ENCODE data around the gene IL1RAPL2. TPM values are rescaled to one million over a fixed set of nuclear protein-coding genes. Genes with fewer than 3 reads are reported as not detected.

Gene IL1RAPL2
- total and polyA plus RNA-seq, 2 donors (not counting 1 experiment from before 2014, with no cell fraction given), result not detected

DNA sequence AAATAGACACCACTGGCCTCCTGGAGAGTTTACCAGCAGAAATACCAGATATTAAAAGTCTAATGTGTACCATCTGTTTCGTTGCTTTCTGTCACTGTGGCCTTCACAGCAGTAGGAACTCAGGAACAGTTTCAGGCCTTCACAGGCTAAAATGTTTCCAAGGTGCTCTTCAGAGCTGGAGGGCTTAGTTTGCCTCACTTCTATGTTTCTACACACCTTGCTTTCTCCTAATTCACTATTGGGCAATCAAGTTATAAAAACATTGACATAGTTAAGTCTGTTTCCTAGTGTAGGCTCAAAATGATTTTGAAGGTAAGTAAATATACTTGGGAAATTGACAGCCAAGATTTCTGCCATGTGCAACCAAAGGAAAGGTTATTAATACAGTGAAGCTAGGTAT lies 395.9 kb downstream of the IL1RAPL2 start:
- CTCF ChIA-PET, result no interaction called here
- Mint-ChIP-seq H3K27ac (no peak overlapping the region), H3K27me3 (no peaks in the 10 kb centered on the region), H3K4me1 (no peaks in the 10 kb centered on the region), H3K9me3 (ENCODE audit: insufficient read depth) (no peaks in the 10 kb centered on the region), H3K4me3 (no peak overlapping the region)
- no peak overlapping the region for H3K9ac ChIP-seq (ENCODE audit: low read length)
- H3K4me1 ChIP-seq (ENCODE audit: control insufficient read depth in 2 of 2, insufficient read depth in 2 of 2, low read length in 2 of 2), result no peaks in the 10 kb centered on the region
- no peak overlapping the region for H2AFZ ChIP-seq (ENCODE audit: insufficient read depth, low read depth, low read length, poor library complexity, severe bottlenecking)
- H3K9me3 ChIP-seq (ENCODE audit: control extremely low read depth in 1 of 3, control insufficient read depth in 2 of 3, insufficient read depth in 1 of 3, low read length in 2 of 3), result no peaks in the 10 kb centered on the region
- POLR2A ChIA-PET, result no interaction called here
- no peak for TF ChIP-seq EZH2 (IDR thresholded peaks at IDR 0.05; ENCODE audit: borderline replicate concordance, insufficient read depth, low read depth, low read length, poor library complexity, severe bottlenecking)
- TF ChIP-seq, protein P1, sequence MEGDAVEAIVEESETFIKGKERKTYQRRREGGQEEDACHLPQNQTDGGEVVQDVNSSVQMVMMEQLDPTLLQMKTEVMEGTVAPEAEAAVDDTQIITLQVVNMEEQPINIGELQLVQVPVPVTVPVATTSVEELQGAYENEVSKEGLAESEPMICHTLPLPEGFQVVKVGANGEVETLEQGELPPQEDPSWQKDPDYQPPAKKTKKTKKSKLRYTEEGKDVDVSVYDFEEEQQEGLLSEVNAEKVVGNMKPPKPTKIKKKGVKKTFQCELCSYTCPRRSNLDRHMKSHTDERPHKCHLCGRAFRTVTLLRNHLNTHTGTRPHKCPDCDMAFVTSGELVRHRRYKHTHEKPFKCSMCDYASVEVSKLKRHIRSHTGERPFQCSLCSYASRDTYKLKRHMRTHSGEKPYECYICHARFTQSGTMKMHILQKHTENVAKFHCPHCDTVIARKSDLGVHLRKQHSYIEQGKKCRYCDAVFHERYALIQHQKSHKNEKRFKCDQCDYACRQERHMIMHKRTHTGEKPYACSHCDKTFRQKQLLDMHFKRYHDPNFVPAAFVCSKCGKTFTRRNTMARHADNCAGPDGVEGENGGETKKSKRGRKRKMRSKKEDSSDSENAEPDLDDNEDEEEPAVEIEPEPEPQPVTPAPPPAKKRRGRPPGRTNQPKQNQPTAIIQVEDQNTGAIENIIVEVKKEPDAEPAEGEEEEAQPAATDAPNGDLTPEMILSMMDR (IDR thresholded peaks at IDR 0.05), result no peak
- no peak for ATAC-seq (ENCODE audit: low read depth)
- H3K4me2 ChIP-seq (replicated peaks; ENCODE audit: low read depth, low read length, poor library complexity, severe bottlenecking), result no peak overlapping the region
- H4K20me1 ChIP-seq (ENCODE audit: control insufficient read depth, insufficient read depth, low read length, poor library complexity, severe bottlenecking), result no peaks in the 10 kb centered on the region
- no peak overlapping the region for H3K4me3 ChIP-seq (ENCODE audit: control extremely low read depth in 1 of 5, extremely low read depth in 1 of 5, insufficient read depth in 1 of 5, low read depth in 2 of 5, low read length in 4 of 5)
- intact Hi-C loops (cut with micrococcal nuclease), result no loop called here
- DNase-seq, result no peak
- H3K27ac ChIP-seq (ENCODE audit: low read length in 2 of 2), result no peak overlapping the region
- no peaks in the 10 kb centered on the region for H3K79me2 ChIP-seq (ENCODE audit: control insufficient read depth, insufficient read depth, low read length)
- H3K27me3 ChIP-seq (replicated peaks in 1 of 4; ENCODE audit: control extremely low read depth in 1 of 4, control insufficient read depth in 3 of 4, insufficient read depth in 4 of 4, low read length in 3 of 4), result no peaks in the 10 kb centered on the region
- WGBS (ENCODE audit: insufficient coverage), result 80% methylated on average over 1 of the region's 1 CpG
- no peaks in the 10 kb centered on the region for H3K36me3 ChIP-seq (replicated peaks in 1 of 2; ENCODE audit: control extremely low read depth in 1 of 2, control insufficient read depth in 1 of 2, extremely low read depth in 1 of 2, insufficient read depth in 2 of 2, low read length in 1 of 2)

DNA sequence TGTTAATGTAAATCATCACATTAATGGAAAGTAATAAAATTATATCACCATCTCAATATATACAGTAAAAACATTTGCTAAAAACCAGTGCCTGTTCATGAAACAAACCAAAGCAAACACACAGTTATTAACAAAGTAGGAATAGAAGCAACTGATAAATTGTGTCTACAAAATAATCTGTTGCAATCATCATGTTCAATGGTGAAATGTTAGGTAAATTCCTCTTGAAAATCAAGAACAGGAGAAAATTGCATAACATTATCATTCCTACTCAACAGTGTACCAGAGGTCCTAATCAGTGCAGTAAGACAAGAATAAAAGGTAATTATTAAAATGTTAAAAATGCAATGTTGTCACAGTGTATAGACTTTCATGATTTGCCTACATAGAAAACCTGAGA lies 402.2 kb downstream of the IL1RAPL2 start:
- H3K79me2 ChIP-seq (ENCODE audit: control insufficient read depth, insufficient read depth, low read length), result no peaks in the 10 kb centered on the region
- no peaks in the 10 kb centered on the region for H3K4me1 Mint-ChIP-seq
- no peaks in the 10 kb centered on the region for H3K9me3 ChIP-seq (ENCODE audit: control extremely low read depth in 1 of 3, control insufficient read depth in 2 of 3, insufficient read depth in 1 of 3, low read length in 2 of 3)
- H3K27ac ChIP-seq (ENCODE audit: low read length in 2 of 2), result no peak overlapping the region
- H3K4me1 ChIP-seq (ENCODE audit: control insufficient read depth in 2 of 2, insufficient read depth in 2 of 2, low read length in 2 of 2), result no peaks in the 10 kb centered on the region
- no peak for DNase-seq
- no peaks in the 10 kb centered on the region for H3K36me3 ChIP-seq (replicated peaks in 1 of 2; ENCODE audit: control extremely low read depth in 1 of 2, control insufficient read depth in 1 of 2, extremely low read depth in 1 of 2, insufficient read depth in 2 of 2, low read length in 1 of 2)
- no peak overlapping the region for H3K4me3 ChIP-seq (ENCODE audit: control extremely low read depth in 1 of 5, extremely low read depth in 1 of 5, insufficient read depth in 1 of 5, low read depth in 2 of 5, low read length in 4 of 5)
- no peak for TF ChIP-seq EZH2 (IDR thresholded peaks at IDR 0.05; ENCODE audit: borderline replicate concordance, insufficient read depth, low read depth, low read length, poor library complexity, severe bottlenecking)
- TF ChIP-seq, protein P1 (IDR thresholded peaks at IDR 0.05), result no peak
- H4K20me1 ChIP-seq (ENCODE audit: control insufficient read depth, insufficient read depth, low read length, poor library complexity, severe bottlenecking), result no peaks in the 10 kb centered on the region
- H3K9ac ChIP-seq (ENCODE audit: low read length), result no peak overlapping the region
- no peak overlapping the region for H3K4me3 Mint-ChIP-seq
- ChIA-PET CTCF (no interaction called here), POLR2A (no interaction called here)
- H3K4me2 ChIP-seq (replicated peaks; ENCODE audit: low read depth, low read length, poor library complexity, severe bottlenecking), result no peak overlapping the region
- H3K9me3 Mint-ChIP-seq (ENCODE audit: insufficient read depth), result no peaks in the 10 kb centered on the region
- H3K27me3 Mint-ChIP-seq, result no peaks in the 10 kb centered on the region
- ATAC-seq (ENCODE audit: low read depth), result no peak
- intact Hi-C loops (cut with micrococcal nuclease), result no loop called here
- H2AFZ ChIP-seq (ENCODE audit: insufficient read depth, low read depth, low read length, poor library complexity, severe bottlenecking), result no peak overlapping the region
- no peaks in the 10 kb centered on the region for H3K27me3 ChIP-seq (replicated peaks in 1 of 4; ENCODE audit: control extremely low read depth in 1 of 4, control insufficient read depth in 3 of 4, insufficient read depth in 4 of 4, low read length in 3 of 4)
- H3K27ac Mint-ChIP-seq, result no peak overlapping the region

All from B cell (primary cell).